Daoy (cell line): Measurements from ENCODE around the gene HOXB9. TPM values are rescaled to one million over a fixed set of nuclear protein-coding genes. Genes with fewer than 3 reads are reported as not detected.

ENCODE experiments used
- total RNA-seq: library from RNA; depleted of rRNA; stranded (reverse); fragments of >200 nt; shearing (Covaris generic); gene quantifications from 2 replicates; pipeline ENCODE4 v1.2.3, GENCODE V29; 2014; rRNA removed

HOXB9 gene
- total RNA-seq, 1 experiment from 2014 or later: 10.6 TPM

Other genes with a start within 250 kb of the HOXB9 start
- 0.17 TPM in 1 of 2 replicates, not detected in the other for gene SKAP1, start 196.1 kb downstream of the HOXB9 start, total RNA-seq
- gene HOXB1, start 95.3 kb downstream of the HOXB9 start, total RNA-seq: not detected in 2 replicates
- gene HOXB2, start 81.2 kb downstream of the HOXB9 start, total RNA-seq: 1.3 and 15.9 TPM in 2 replicates
- gene HOXB4, start 48.0 kb downstream of the HOXB9 start, total RNA-seq: 0.68 and 2.5 TPM in 2 replicates
- gene HOXB3, start 36.1 kb downstream of the HOXB9 start, total RNA-seq: 1.3 and 3.1 TPM in 2 replicates
- 0.06 TPM in 1 of 2 replicates, not detected in the other for gene HOXB5, start 32.6 kb downstream of the HOXB9 start, total RNA-seq
- gene HOXB6, start 21.4 kb downstream of the HOXB9 start, total RNA-seq: 2.4 and 6.7 TPM in 2 replicates
- gene HOXB7, start 15.3 kb downstream of the HOXB9 start, total RNA-seq: 10.6 and 13.2 TPM in 2 replicates
- 6.9 and 12.4 TPM in 2 replicates for gene HOXB8, start 11.1 kb downstream of the HOXB9 start, total RNA-seq
- not detected in 2 replicates for gene PRAC1, start 96.2 kb upstream of the HOXB9 start, total RNA-seq
- not detected in 2 replicates for gene PRAC2, start 96.8 kb upstream of the HOXB9 start, total RNA-seq
- 2.5 and 3.2 TPM in 2 replicates for gene HOXB13, start 102.4 kb upstream of the HOXB9 start, total RNA-seq
- gene TTLL6, start 190.9 kb upstream of the HOXB9 start, total RNA-seq: not detected in 2 replicates
- 11.0 and 20.9 TPM in 2 replicates for gene CALCOCO2, start 204.7 kb upstream of the HOXB9 start, total RNA-seq